ENCODE data around the gene NAPA. TPM values are rescaled to one million over a fixed set of nuclear protein-coding genes. Genes with fewer than 3 reads are reported as not detected.

The NAPA gene
- polyA plus RNA-seq, 1 donor from 2014 or later: 100 TPM

- TF ChIP-seq TAF1 (IDR thresholded peaks at IDR 0.05; ENCODE audit: low read depth) (no peak), CTCF (IDR thresholded peaks at IDR 0.05; ENCODE audit: poor library complexity, severe bottlenecking) (no peak), EP300 (conservative IDR thresholded peaks at IDR 0.05; ENCODE audit: poor library complexity, severe bottlenecking) (no peak), RAD21 (conservative IDR thresholded peaks at IDR 0.05) (no peak), SMC3 (conservative IDR thresholded peaks at IDR 0.05; ENCODE audit: poor library complexity) (no peak), EZH2 (IDR thresholded peaks at IDR 0.05; ENCODE audit: borderline replicate concordance, insufficient read depth, low read length, poor library complexity, severe bottlenecking) (no peak), REST (IDR thresholded peaks at IDR 0.05; ENCODE audit: borderline replicate concordance) (no peak), POLR2AphosphoS5 (IDR thresholded peaks at IDR 0.05) (no peak), MXI1 (conservative IDR thresholded peaks at IDR 0.05; ENCODE audit: poor library complexity, severe bottlenecking) (no peak)
- Histone ChIP-seq H3F3A (ENCODE audit: insufficient read depth, low read length, poor library complexity, severe bottlenecking) (no peaks in the 10 kb centered on the region), H3K9me3 (ENCODE audit: low read length) (no peaks in the 10 kb centered on the region), H3K36me3 (ENCODE audit: insufficient read depth, low read length) (no peaks in the 10 kb centered on the region), H3K27ac (ENCODE audit: low read length) (no peak overlapping the region), H3K4me2 (ENCODE audit: low read length) (no peak overlapping the region), H4K20me1 (ENCODE audit: insufficient read depth) (no peaks in the 10 kb centered on the region), H3K9me2 (ENCODE audit: insufficient read depth, low read length) (no peaks in the 10 kb centered on the region), H3K9ac (ENCODE audit: low read length) (no peak overlapping the region), H2AFZ (ENCODE audit: low read depth, low read length) (no peak overlapping the region), H3K4me3 (ENCODE audit: low read length) (no peak overlapping the region), H3K79me2 (replicated peaks; ENCODE audit: insufficient read depth, low read length) (no peaks in the 10 kb centered on the region), H3K27me3 (ENCODE audit: insufficient read depth, low read depth, low read length) (no peaks in the 10 kb centered on the region)
Measured at GRCh38 chr19:47481460-47482052, 33.3 kb downstream of the NAPA start.

GRCh38 chr19:47480658-47481057 lies 34.2 kb downstream of the NAPA start:
- no peaks in the 10 kb centered on the region for H3K27me3 ChIP-seq (ENCODE audit: insufficient read depth, low read depth, low read length)
- no peak overlapping the region for H2AFZ ChIP-seq (ENCODE audit: low read depth, low read length)
- no peaks in the 10 kb centered on the region for H4K20me1 ChIP-seq (ENCODE audit: insufficient read depth)
- no peak overlapping the region for H3K4me3 ChIP-seq (ENCODE audit: low read length)
- TF ChIP-seq CTCF (IDR thresholded peaks at IDR 0.05; ENCODE audit: poor library complexity, severe bottlenecking) (no peak), POLR2AphosphoS5 (IDR thresholded peaks at IDR 0.05) (no peak), EP300 (conservative IDR thresholded peaks at IDR 0.05; ENCODE audit: poor library complexity, severe bottlenecking) (no peak), REST (IDR thresholded peaks at IDR 0.05; ENCODE audit: borderline replicate concordance) (no peak), SMC3 (conservative IDR thresholded peaks at IDR 0.05; ENCODE audit: poor library complexity) (no peak), MXI1 (conservative IDR thresholded peaks at IDR 0.05; ENCODE audit: poor library complexity, severe bottlenecking) (no peak), TAF1 (IDR thresholded peaks at IDR 0.05; ENCODE audit: low read depth) (no peak), EZH2 (IDR thresholded peaks at IDR 0.05; ENCODE audit: borderline replicate concordance, insufficient read depth, low read length, poor library complexity, severe bottlenecking) (no peak), RAD21 (conservative IDR thresholded peaks at IDR 0.05) (no peak)
- H3F3A ChIP-seq (ENCODE audit: insufficient read depth, low read length, poor library complexity, severe bottlenecking): no peaks in the 10 kb centered on the region
- no peaks in the 10 kb centered on the region for H3K79me2 ChIP-seq (replicated peaks; ENCODE audit: insufficient read depth, low read length)
- H3K4me2 ChIP-seq (ENCODE audit: low read length): no peak overlapping the region
- H3K9me3 ChIP-seq (ENCODE audit: low read length): no peaks in the 10 kb centered on the region
- no peaks in the 10 kb centered on the region for H3K9me2 ChIP-seq (ENCODE audit: insufficient read depth, low read length)
- H3K9ac ChIP-seq (ENCODE audit: low read length): no peak overlapping the region
- H3K27ac ChIP-seq (ENCODE audit: low read length): no peak overlapping the region
- H3K36me3 ChIP-seq (ENCODE audit: insufficient read depth, low read length): no peaks in the 10 kb centered on the region
